ENCODE data around the gene NEDD4L.

Gene NEDD4L

DNA sequence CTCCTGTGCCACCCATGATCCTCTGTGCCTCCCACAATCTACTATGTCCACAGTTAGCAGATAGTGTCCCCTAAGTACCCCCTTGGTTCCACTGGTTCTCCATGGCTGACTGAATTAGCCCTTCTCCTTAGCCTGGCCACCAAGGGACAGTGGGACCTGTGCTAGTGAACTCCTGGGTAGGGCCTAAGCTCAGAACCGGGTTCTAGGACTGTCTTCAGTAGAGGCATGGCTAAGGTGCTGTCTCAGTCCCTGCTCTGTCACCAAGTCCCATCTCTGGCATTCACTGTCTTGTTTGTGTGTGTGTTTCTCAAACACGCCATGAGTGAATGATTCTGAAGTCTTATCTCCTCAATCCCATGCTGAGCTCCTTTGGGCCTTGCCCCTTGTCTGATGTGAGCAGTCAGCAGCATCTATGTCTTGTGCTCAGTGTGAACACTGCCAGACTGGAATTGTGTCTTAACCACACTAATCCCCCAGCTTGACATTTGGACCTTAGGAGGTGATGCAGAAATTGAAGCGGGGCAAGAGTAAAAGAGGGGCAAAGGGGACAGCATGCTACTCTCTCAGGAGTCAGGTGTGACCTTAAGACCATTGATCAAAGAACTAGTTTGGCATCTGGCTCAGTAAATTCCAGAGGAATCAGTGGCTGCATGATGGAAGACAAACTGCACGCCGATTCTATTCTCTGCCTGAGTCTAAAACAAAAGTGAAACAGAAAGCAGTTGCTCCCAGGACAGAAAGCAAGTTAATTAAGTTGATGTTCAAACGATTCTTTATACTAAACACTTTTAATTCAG, 394.3 kb downstream of the NEDD4L start:
- peak; percentile 36 for ATAC-seq (replicated peaks; ENCODE audit: extremely low read depth, poor library complexity, severe bottlenecking)
- Mint-ChIP-seq H3K27ac (ENCODE audit: low read depth) (peak overlapping the region; percentile 68), H3K4me3 (peak overlapping the region; percentile 64), H3K36me3 (ENCODE audit: insufficient read depth) (no peaks in the 10 kb centered on the region), H3K27me3 (no peaks in the 10 kb centered on the region), H3K4me1 (peaks cover 13% of the 10 kb centered on the region), H3K9me3 (no peaks in the 10 kb centered on the region)
- DNase-seq (ENCODE audit: low spot score in 2 of 2): no peak

DNA sequence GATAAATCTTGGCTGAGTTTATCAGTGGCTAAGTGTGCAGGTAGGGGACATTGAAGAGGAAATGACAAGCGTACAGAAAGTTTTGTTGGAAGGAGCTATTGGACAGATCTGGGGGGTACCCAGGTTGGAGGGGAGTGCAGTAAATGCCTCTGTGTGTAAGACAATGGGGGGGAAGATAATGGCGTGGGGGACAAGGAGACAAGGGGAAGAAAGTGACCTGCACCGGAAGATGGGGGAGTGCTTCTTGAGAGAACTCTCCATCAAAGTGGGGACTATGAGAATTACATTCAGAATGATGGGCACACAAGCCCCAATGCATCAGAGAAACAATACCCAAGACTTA, 394.9 kb downstream of the NEDD4L start:
- H3K4me1 Mint-ChIP-seq: peaks cover 13% of the 10 kb centered on the region
- H3K9me3 Mint-ChIP-seq: no peaks in the 10 kb centered on the region
- H3K36me3 Mint-ChIP-seq (ENCODE audit: insufficient read depth): no peaks in the 10 kb centered on the region
- H3K27ac Mint-ChIP-seq (ENCODE audit: low read depth): peak overlapping the region; percentile 68
- DNase-seq (ENCODE audit: low spot score in 2 of 2) (no peak), ATAC-seq (replicated peaks; ENCODE audit: extremely low read depth, poor library complexity, severe bottlenecking) (peak; percentile 64)
- H3K4me3 Mint-ChIP-seq: peak overlapping the region; percentile 64
- H3K27me3 Mint-ChIP-seq: no peaks in the 10 kb centered on the region

DNA sequence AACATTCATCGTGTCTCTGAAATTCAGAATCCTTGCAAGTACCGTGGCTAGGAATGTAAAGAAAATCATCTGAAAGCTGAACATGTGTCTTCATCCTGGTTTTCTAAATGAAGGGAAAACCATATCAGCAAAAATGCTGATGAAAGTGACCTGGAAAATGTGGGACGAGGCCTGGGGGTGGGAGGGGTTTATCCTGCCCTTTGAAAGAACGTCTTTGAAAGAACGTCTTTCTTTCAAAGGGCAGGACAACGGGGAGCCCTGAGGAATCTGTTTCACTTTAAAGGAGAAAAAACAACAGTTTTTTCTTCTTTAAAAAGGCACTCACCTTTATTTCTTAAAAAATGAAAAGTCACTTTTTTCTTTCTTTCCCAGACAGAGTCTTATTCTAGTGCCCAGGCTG, 399.6 kb downstream of the NEDD4L start:
- no peak overlapping the region for H3K4me3 Mint-ChIP-seq
- no peaks in the 10 kb centered on the region for H3K9me3 Mint-ChIP-seq
- ATAC-seq (replicated peaks; ENCODE audit: extremely low read depth, poor library complexity, severe bottlenecking) (no peak), DNase-seq (ENCODE audit: low spot score in 2 of 2) (no peak)
- H3K4me1 Mint-ChIP-seq: peaks cover 6% of the 10 kb centered on the region
- H3K27me3 Mint-ChIP-seq: peaks cover 14% of the 10 kb centered on the region
- no peak overlapping the region for H3K27ac Mint-ChIP-seq (ENCODE audit: low read depth)
- H3K36me3 Mint-ChIP-seq (ENCODE audit: insufficient read depth): no peaks in the 10 kb centered on the region

DNA sequence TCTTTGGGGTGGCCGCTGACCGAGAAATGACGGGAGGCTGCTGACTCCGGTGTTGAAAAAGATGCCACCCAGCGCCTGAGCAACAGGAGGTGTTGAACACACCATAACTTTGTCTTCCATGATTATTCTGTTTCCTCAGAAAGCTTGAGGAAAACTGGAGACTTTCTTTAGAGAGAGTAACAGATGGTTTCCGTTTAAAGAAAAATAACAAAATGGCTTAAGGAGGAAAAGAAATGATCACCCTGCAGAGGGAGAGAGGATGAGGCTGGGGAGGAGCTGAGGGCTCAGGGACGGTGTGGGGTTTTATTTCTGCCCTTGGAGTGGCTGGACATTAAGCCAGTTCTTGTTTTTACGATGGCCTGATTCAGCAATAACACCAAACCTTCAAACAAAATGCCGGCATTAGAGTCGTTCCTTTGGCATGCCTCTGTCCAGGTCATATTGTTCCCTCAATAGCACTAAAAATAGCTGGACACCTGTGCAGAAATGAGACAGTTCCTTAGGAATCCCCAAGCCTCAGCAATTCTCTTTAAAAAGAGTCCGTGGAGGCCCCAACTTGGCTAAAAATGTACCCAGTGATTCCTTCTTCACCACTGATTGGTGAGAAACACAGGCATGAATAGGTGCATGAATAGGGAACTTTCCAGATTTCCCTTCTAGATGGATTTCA, 402.5 kb downstream of the NEDD4L start:
- ATAC-seq (replicated peaks; ENCODE audit: extremely low read depth, poor library complexity, severe bottlenecking) (no peak), DNase-seq (ENCODE audit: low spot score in 2 of 2) (no peak)
- H3K27me3 Mint-ChIP-seq: peaks cover 14% of the 10 kb centered on the region
- no peaks in the 10 kb centered on the region for H3K36me3 Mint-ChIP-seq (ENCODE audit: insufficient read depth)
- H3K4me3 Mint-ChIP-seq: no peak overlapping the region
- H3K9me3 Mint-ChIP-seq: no peaks in the 10 kb centered on the region
- H3K4me1 Mint-ChIP-seq: no peaks in the 10 kb centered on the region
- H3K27ac Mint-ChIP-seq (ENCODE audit: low read depth): no peak overlapping the region

DNA sequence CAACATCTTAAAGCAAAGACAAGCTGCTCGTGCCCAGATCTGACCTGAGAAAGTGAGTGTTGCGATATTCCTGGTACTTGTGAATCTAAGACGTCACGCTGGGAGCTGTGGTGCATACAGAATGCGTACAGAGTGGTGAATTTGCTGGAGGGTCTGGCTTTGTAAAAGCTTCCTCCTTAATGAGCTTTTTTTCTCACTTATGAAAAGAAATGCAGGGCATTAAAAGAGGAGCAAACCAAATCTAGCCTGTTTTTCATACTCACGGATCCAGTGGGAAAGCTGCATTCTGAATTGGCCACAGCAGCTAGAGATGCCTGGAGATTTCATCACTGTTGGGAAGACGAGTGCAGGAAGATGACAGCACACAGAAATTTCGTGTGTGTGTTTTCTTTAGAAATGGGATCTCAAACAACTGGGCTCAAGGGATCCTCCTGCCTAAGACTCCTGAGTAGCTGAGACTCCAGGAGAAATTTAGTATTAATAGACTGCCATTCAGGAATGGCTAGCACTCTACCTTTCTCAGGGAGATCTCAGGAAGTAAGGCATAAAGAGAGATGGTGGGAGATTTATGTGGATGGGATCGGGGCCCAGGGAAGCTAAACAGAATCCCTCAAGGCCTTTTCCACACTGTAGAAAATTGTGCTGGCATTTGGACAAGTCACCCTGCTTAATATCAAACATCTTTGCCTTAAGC, 403.5 kb downstream of the NEDD4L start:
- Mint-ChIP-seq H3K36me3 (ENCODE audit: insufficient read depth) (no peaks in the 10 kb centered on the region), H3K27ac (ENCODE audit: low read depth) (no peak overlapping the region), H3K4me3 (no peak overlapping the region), H3K9me3 (no peaks in the 10 kb centered on the region), H3K4me1 (no peaks in the 10 kb centered on the region), H3K27me3 (peaks cover 14% of the 10 kb centered on the region)
- DNase-seq (ENCODE audit: low spot score in 2 of 2) (no peak), ATAC-seq (replicated peaks; ENCODE audit: extremely low read depth, poor library complexity, severe bottlenecking) (no peak)

DNA sequence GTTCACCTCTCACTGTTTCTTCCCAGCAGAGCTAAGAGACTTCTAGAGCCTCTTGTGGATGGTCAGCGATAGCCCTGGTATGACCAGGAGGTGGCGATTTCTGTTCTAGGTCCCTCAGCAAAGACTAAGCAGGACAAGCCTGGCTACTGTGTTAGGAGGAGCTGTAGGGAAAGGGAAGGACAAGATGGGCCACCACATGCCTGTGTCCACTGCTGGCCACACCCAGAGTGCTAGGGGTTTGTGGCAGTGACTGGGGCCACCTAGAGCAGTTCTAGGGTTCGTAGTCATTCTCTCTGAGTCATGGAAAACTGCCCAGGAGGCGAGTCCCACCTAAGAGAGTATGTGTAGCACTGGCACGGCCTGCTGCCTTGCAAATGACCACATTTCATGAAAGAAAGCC, 405.4 kb downstream of the NEDD4L start:
- ATAC-seq (replicated peaks; ENCODE audit: extremely low read depth, poor library complexity, severe bottlenecking) (no peak), DNase-seq (ENCODE audit: low spot score in 2 of 2) (no peak)
- Mint-ChIP-seq H3K27ac (ENCODE audit: low read depth) (no peak overlapping the region), H3K9me3 (no peaks in the 10 kb centered on the region), H3K27me3 (peaks cover 28% of the 10 kb centered on the region), H3K4me3 (no peak overlapping the region), H3K36me3 (ENCODE audit: insufficient read depth) (no peaks in the 10 kb centered on the region), H3K4me1 (no peaks in the 10 kb centered on the region)
